SK-N-SH treated with all-trans-retinoic acid at 6 μM for 48 hours (cell line): ENCODE measurements around the gene CEMIP2.

ENCODE experiments used
- ATAC-seq: fragments of 200-7000 bp; cut with Tn5 transposase; 3 replicates; pipeline ENCODE4 v1.9.1; 2020; ENCODE audit warnings: mild to moderate bottlenecking, moderate library complexity
- BACH2 ChIP-seq: fragments of 250-450 bp; sonication (Bioruptor Pico); IDR thresholded peaks from 2 replicates; pipeline ENCODE4 v1.9.0; 2021; ENCODE audit warnings: mild to moderate bottlenecking, borderline replicate concordance
- CSDC2 ChIP-seq: fragments of 250-450 bp; sonication (Bioruptor Pico); IDR thresholded peaks from 2 replicates; pipeline ENCODE4 v1.5.0; 2020; ENCODE audit warnings: mild to moderate bottlenecking, moderate library complexity
- ESRRG ChIP-seq: fragments of 250-450 bp; sonication (Bioruptor Pico); IDR thresholded peaks from 2 replicates; pipeline ENCODE4 v1.6.1; 2021; ENCODE audit warnings: mild to moderate bottlenecking
- GLIS3 ChIP-seq: fragments of 250-450 bp; sonication (Bioruptor Pico); IDR thresholded peaks from 2 replicates; pipeline ENCODE4 v1.5.0; 2020; ENCODE audit warnings: mild to moderate bottlenecking, moderate library complexity
- ISL1 ChIP-seq: fragments of 250-450 bp; sonication (Bioruptor Pico); IDR thresholded peaks from 2 replicates; pipeline ENCODE4 v2.1.2; 2022; ENCODE audit warnings: mild to moderate bottlenecking, moderate library complexity
- PPARA ChIP-seq: fragments of 250-450 bp; sonication (Bioruptor Pico); IDR thresholded peaks from 2 replicates; pipeline ENCODE4 v1.5.0; 2020; ENCODE audit warnings: mild to moderate bottlenecking, borderline replicate concordance
- RARB ChIP-seq: fragments of 250-450 bp; sonication (Bioruptor Pico); IDR thresholded peaks from 2 replicates; pipeline ENCODE4 v1.8.0; 2021; ENCODE audit warnings: mild to moderate bottlenecking, moderate library complexity
- SNAI2 ChIP-seq: fragments of 250-450 bp; sonication (Bioruptor Pico); IDR thresholded peaks from 2 replicates; pipeline ENCODE4 v1.5.0; 2020; ENCODE audit warnings: mild to moderate bottlenecking, moderate library complexity
- TCF4 ChIP-seq: fragments of 250-450 bp; sonication (Bioruptor Pico); IDR thresholded peaks from 2 replicates; pipeline ENCODE4 v1.8.0; 2021; ENCODE audit warnings: mild to moderate bottlenecking, moderate library complexity, borderline replicate concordance
- TOX ChIP-seq: fragments of 250-450 bp; sonication (Bioruptor Pico); IDR thresholded peaks from 2 replicates; pipeline ENCODE4 v1.8.0; 2021; ENCODE audit warnings: mild to moderate bottlenecking, moderate library complexity, borderline replicate concordance
- ZFP3 ChIP-seq: fragments of 250-450 bp; sonication (Bioruptor Pico); IDR thresholded peaks from 2 replicates; pipeline ENCODE4 v1.5.0; 2020; ENCODE audit warnings: mild to moderate bottlenecking, moderate library complexity
- ZFP30 ChIP-seq: fragments of 450-650 bp; formaldehyde crosslinking; IDR thresholded peaks from 2 replicates; pipeline ENCODE4 v1.5.0; 2022; ENCODE audit warnings: mild to moderate bottlenecking, moderate library complexity
- ZNF565 ChIP-seq: fragments of 450-650 bp; formaldehyde crosslinking; conservative IDR thresholded peaks from 2 replicates; pipeline ENCODE4 v1.5.0; 2020; ENCODE audit warnings: low read depth, mild to moderate bottlenecking, moderate library complexity
- ZNF70 ChIP-seq: fragments of 450-650 bp; formaldehyde crosslinking; IDR thresholded peaks from 2 replicates; pipeline ENCODE4 v1.5.0; 2020; ENCODE audit warnings: mild to moderate bottlenecking, moderate library complexity
- ZNF8 ChIP-seq: fragments of 450-650 bp; formaldehyde crosslinking; IDR thresholded peaks from 2 replicates; pipeline ENCODE4 v1.5.0; 2020; ENCODE audit warnings: mild to moderate bottlenecking, moderate library complexity
- TF ChIP-seq, protein P1 (sequence below): fragments of 250-450 bp; sonication (Bioruptor Pico); IDR thresholded peaks from 2 replicates; pipeline ENCODE4 v1.5.1; 2020; ENCODE audit warnings: low read depth, mild to moderate bottlenecking, moderate library complexity
- TF ChIP-seq, protein P2 (sequence below): fragments of 250-450 bp; sonication (Bioruptor Pico); IDR thresholded peaks from 2 replicates; pipeline ENCODE4 v1.5.0; 2020; ENCODE audit warnings: mild to moderate bottlenecking, moderate library complexity
- TF ChIP-seq, protein P3 (sequence below): fragments of 250-450 bp; sonication (Bioruptor Pico); IDR thresholded peaks from 2 replicates; pipeline ENCODE4 v1.8.0; 2021; ENCODE audit warnings: low read depth, mild to moderate bottlenecking, moderate library complexity, borderline replicate concordance
- TF ChIP-seq, protein P4 (sequence below): fragments of 250-450 bp; sonication (Bioruptor Pico); IDR thresholded peaks from 2 replicates; pipeline ENCODE4 v1.5.1; 2021; ENCODE audit warnings: mild to moderate bottlenecking, moderate library complexity
- TF ChIP-seq, protein P5 (sequence below): fragments of 250-450 bp; sonication (Bioruptor Pico); IDR thresholded peaks from 2 replicates; pipeline ENCODE4 v1.8.0; 2020; ENCODE audit warnings: mild to moderate bottlenecking, moderate library complexity, borderline replicate concordance

CEMIP2 gene

DNA sequence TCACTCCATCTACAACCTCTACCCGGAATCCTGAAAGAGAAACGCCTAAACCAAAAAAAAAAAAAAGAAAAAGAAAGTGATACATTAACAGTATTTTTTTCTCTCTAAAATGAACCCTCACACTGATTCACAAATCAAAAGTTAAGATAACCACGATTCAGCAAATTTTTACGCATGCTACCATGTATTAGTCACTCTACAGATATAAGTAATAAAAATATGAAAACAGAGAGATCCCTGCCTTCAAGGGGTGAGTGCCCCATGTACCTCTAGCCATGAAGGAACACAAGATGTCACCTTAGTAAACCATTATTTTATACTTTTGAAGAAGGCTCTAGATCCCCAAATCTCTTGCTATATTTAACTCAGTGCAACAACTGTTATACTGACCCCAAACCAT, 33.4 kb downstream of the CEMIP2 start:
- ATAC-seq = no peak
- TF ChIP-seq, protein P1, sequence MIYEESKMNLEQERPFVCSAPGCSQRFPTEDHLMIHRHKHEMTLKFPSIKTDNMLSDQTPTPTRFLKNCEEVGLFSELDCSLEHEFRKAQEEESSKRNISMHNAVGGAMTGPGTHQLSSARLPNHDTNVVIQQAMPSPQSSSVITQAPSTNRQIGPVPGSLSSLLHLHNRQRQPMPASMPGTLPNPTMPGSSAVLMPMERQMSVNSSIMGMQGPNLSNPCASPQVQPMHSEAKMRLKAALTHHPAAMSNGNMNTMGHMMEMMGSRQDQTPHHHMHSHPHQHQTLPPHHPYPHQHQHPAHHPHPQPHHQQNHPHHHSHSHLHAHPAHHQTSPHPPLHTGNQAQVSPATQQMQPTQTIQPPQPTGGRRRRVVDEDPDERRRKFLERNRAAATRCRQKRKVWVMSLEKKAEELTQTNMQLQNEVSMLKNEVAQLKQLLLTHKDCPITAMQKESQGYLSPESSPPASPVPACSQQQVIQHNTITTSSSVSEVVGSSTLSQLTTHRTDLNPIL (CRISPR knock-in tag) = no peak
- TF ChIP-seq ZNF8 (CRISPR knock-in tag) (no peak), CSDC2 (CRISPR knock-in tag) (no peak), GLIS3 (CRISPR knock-in tag) (no peak), ESRRG (CRISPR knock-in tag) (no peak), ISL1 (CRISPR knock-in tag) (no peak), SNAI2 (CRISPR knock-in tag) (no peak), BACH2 (CRISPR knock-in tag) (no peak), TCF4 (no peak), ZFP30 (CRISPR knock-in tag) (no peak), ZNF70 (no peak), ZFP3 (CRISPR knock-in tag) (no peak), TOX (CRISPR knock-in tag) (no peak), RARB (CRISPR knock-in tag) (no peak), PPARA (CRISPR knock-in tag) (no peak)
- TF ChIP-seq, protein P2, sequence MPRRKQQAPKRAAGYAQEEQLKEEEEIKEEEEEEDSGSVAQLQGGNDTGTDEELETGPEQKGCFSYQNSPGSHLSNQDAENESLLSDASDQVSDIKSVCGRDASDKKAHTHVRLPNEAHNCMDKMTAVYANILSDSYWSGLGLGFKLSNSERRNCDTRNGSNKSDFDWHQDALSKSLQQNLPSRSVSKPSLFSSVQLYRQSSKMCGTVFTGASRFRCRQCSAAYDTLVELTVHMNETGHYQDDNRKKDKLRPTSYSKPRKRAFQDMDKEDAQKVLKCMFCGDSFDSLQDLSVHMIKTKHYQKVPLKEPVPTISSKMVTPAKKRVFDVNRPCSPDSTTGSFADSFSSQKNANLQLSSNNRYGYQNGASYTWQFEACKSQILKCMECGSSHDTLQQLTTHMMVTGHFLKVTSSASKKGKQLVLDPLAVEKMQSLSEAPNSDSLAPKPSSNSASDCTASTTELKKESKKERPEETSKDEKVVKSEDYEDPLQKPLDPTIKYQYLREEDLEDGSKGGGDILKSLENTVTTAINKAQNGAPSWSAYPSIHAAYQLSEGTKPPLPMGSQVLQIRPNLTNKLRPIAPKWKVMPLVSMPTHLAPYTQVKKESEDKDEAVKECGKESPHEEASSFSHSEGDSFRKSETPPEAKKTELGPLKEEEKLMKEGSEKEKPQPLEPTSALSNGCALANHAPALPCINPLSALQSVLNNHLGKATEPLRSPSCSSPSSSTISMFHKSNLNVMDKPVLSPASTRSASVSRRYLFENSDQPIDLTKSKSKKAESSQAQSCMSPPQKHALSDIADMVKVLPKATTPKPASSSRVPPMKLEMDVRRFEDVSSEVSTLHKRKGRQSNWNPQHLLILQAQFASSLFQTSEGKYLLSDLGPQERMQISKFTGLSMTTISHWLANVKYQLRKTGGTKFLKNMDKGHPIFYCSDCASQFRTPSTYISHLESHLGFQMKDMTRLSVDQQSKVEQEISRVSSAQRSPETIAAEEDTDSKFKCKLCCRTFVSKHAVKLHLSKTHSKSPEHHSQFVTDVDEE (CRISPR knock-in tag) = no peak
- TF ChIP-seq, protein P3, sequence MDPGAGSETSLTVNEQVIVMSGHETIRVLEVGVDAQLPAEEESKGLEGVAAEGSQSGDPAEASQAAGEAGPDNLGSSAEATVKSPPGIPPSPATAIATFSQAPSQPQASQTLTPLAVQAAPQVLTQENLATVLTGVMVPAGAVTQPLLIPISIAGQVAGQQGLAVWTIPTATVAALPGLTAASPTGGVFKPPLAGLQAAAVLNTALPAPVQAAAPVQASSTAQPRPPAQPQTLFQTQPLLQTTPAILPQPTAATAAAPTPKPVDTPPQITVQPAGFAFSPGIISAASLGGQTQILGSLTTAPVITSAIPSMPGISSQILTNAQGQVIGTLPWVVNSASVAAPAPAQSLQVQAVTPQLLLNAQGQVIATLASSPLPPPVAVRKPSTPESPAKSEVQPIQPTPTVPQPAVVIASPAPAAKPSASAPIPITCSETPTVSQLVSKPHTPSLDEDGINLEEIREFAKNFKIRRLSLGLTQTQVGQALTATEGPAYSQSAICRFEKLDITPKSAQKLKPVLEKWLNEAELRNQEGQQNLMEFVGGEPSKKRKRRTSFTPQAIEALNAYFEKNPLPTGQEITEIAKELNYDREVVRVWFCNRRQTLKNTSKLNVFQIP (CRISPR knock-in tag) = no peak
- TF ChIP-seq, protein P4, sequence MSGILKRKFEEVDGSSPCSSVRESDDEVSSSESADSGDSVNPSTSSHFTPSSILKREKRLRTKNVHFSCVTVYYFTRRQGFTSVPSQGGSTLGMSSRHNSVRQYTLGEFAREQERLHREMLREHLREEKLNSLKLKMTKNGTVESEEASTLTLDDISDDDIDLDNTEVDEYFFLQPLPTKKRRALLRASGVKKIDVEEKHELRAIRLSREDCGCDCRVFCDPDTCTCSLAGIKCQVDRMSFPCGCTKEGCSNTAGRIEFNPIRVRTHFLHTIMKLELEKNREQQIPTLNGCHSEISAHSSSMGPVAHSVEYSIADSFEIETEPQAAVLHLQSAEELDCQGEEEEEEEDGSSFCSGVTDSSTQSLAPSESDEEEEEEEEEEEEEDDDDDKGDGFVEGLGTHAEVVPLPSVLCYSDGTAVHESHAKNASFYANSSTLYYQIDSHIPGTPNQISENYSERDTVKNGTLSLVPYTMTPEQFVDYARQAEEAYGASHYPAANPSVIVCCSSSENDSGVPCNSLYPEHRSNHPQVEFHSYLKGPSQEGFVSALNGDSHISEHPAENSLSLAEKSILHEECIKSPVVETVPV (CRISPR knock-in tag) = no peak

DNA sequence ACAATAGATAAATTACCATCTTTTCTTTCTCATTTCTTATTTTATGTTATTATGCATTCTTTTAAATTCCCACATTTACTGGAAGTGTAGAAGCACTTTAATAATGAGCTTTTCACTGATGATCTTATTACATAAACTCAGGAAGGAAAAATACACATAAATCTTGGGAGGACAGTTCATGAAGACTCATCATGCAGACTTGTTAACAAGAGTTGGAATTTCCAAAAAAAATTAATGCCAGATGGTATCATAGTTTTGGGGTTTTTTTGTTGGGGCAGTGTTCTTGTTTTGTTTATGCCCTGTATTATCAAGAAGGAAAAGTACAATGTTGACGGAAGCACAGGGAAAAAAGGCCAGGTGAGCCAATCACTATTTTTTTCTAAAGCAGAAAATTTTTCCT, 35.1 kb downstream of the CEMIP2 start:
- ATAC-seq = peak; percentile 19; the same call in 1 of the 3 replicates
- TF ChIP-seq, protein P4 (CRISPR knock-in tag) = no peak
- TF ChIP-seq PPARA (CRISPR knock-in tag) = no peak
- TF ChIP-seq BACH2 (CRISPR knock-in tag) = no peak

DNA sequence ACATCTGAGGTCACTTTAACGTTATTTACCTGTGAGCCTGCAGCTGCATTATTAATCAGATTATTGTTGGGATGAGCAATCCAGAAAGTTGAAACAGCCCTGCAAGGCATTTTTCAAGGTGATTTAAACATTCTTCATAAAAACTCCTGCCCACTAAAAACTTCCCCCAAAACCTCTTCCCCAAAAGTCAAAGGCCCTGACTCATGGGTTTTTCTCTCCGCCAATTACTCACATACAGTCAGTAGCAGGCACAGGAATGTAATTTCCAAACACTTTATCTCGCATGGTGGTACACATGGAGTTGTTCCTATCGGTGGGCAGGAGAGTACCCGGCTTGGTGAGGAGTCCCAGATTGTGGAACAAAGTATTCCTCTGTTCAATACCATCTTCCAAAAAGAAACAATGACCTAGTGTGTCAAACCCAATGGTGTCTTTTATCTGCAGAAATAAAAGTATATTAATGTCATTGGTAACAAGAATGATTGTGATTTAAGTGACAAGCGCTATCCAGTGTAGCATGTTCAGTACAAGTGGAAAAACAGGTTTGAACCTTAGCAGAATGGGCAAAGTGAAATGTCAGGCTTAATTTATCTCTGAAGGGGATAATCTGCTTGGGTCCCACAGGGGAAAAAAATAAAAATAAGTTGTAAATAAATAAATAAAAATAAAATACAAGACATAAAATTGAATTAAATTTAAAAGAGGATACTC, 38.3 kb downstream of the CEMIP2 start:
- TF ChIP-seq, protein P2 (CRISPR knock-in tag) = no peak
- no peak for TF ChIP-seq ISL1 (CRISPR knock-in tag)
- no peak for TF ChIP-seq ESRRG (CRISPR knock-in tag)
- TF ChIP-seq ZNF8 (CRISPR knock-in tag) = no peak
- no peak for TF ChIP-seq BACH2 (CRISPR knock-in tag)
- TF ChIP-seq RARB (CRISPR knock-in tag) = no peak
- TF ChIP-seq, protein P5, sequence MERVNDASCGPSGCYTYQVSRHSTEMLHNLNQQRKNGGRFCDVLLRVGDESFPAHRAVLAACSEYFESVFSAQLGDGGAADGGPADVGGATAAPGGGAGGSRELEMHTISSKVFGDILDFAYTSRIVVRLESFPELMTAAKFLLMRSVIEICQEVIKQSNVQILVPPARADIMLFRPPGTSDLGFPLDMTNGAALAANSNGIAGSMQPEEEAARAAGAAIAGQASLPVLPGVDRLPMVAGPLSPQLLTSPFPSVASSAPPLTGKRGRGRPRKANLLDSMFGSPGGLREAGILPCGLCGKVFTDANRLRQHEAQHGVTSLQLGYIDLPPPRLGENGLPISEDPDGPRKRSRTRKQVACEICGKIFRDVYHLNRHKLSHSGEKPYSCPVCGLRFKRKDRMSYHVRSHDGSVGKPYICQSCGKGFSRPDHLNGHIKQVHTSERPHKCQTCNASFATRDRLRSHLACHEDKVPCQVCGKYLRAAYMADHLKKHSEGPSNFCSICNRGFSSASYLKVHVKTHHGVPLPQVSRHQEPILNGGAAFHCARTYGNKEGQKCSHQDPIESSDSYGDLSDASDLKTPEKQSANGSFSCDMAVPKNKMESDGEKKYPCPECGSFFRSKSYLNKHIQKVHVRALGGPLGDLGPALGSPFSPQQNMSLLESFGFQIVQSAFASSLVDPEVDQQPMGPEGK = no peak
- TF ChIP-seq ZFP3 (CRISPR knock-in tag) = no peak
- no peak for TF ChIP-seq TOX (CRISPR knock-in tag)
- TF ChIP-seq ZNF565 = no peak
- TF ChIP-seq ZNF70 = no peak
- TF ChIP-seq, protein P1 (CRISPR knock-in tag) = no peak
- ATAC-seq = no peak
